Endometrial microvascular endothelial cells (primary cell): ENCODE data around the gene U2AF2. TPM values are rescaled to one million over a fixed set of nuclear protein-coding genes. Genes with fewer than 3 reads are reported as not detected.

Source experiments
- in situ Hi-C: cut with HindIII; loops from 2 replicates; pipeline ENCODE4 v1.10.0; 2017; ENCODE audit warnings: low sequenced_read_pairs, low pct_unique_long_range_greater_than_20kb; ENCODE audit errors: inconsistent ontology term
- total RNA-seq: library from RNA; depleted of rRNA; stranded (reverse); fragments of >200 nt; gene quantifications from one replicate; pipeline ENCODE4 v1.2.3, GENCODE V29; 2015; ENCODE audit errors: inconsistent ontology term

Gene U2AF2
- total RNA-seq, 1 donor from 2014 or later: 215 TPM

DNA sequence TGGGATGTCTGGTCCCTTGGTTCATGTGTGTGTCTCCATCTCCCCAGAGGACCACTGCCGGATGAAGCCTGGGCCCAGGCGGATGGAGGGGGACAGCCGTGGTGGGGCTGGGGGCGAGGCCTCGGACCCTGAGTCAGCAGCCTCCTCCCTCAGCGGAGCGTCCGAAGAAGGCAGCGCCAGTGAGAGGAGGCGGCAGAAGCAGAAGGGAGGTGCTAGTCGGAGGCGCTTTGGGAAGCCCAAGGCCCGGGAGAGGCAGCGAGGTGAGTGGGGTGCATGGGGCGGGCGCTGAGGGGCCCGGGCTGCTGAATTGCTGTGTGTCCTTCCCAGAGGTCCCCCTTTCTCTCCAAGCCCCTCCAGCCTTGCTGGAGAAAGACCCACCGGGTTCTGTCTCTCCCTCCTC lies 3.6 kb upstream of the U2AF2 start:
- in situ Hi-C loops: no loop called here

DNA sequence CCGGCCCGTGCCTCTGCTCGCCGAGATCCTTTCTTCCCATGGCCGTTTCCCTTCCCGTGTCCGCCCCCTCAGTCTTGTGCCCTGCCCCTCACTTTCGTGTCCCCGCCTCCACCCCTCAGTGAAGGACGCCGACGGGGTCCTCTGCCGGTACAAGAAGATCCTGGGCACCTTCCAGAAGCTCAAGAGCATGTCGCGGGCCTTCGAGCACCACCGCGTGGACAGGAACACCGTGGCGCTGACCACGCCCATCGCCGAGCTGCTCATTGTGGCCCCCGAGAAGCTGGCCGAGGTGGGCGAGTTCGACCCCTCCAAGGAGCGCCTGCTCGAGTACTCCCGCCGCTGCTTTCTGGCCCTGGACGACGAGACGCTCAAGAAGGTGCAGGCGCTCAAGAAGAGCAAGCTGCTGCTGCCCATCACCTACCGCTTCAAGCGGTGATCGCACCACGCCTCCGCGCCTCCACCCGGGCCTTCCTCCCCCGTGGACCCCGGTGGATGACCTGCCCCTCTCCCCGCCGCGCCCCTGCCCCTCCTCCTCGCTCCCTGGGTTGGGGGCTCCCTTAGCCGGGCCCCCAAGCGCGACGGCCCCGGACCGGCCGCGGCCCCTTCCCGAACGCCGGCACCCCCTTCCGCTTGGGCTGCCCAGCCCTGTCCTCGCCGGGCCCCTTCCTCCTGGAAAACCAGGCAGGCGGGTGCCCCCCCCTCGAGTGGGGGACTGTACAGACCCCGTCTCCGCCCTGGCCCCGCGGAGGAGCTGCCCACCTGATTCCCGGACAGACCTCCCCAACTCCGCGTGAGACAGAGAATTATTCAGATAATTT lies 2.3 kb upstream of the U2AF2 start:
- in situ Hi-C loops: no loop called here

DNA sequence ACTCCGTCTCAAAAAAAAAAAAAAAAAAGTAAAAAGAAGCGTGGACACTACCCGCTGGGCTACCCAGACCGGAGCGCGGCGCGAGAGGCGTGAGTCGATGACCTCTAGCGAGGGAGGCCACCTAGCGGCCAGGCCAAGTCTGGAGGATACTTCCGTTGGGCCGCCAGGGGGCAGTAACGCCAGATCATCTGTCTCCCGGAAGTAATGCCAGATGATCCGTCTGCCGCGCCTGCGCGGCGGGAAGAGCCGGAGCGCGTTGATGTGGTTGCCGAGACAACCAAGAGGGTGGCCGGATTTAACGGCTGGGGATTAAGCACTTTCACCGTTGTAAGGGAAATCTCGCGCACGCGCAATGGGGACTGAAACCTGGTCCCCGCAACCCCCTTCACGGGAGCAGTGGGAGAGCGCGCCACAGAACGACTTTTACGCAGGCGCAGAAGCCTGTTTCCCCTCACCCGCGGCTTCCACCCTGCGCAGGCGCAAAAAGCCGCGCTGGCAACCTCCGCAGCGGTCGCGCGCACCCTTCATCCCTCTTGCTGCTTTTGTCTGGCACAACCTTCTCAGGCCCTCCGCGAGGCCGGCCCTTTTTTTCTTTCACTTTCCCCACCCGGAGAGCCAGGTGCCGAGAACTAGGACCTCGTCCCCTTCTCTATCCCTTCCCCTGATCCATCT lies 1.0 kb upstream of the U2AF2 start:
- in situ Hi-C loops: no loop called here

DNA sequence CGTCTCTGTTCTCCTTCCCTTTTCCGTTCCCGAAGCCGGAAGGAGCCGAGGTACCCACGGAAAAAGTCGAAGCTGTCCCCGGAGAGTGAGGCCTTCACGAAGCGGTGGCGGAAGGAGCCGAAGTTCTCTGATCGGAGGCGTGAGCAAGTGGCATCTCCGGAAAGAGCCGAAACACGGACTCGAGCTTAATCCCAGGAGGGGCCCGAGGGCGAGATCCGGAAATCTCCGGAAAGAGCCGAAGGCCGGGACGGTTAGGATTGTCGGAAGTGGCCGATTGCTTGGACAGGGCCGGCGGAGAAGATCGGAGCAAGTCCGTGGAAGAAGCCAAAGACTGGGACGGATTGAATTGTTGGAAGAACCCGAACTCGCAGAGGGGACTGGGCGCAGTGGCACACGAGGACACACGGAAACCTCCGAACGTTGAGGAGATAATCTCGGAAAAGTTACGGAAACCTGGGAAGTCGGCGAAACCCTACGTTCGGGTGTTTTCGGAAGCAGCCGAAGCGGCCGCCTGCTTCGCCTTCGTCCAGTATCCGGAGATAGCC lies 440 bp upstream of the U2AF2 start:
- in situ Hi-C loops: no loop called here

DNA sequence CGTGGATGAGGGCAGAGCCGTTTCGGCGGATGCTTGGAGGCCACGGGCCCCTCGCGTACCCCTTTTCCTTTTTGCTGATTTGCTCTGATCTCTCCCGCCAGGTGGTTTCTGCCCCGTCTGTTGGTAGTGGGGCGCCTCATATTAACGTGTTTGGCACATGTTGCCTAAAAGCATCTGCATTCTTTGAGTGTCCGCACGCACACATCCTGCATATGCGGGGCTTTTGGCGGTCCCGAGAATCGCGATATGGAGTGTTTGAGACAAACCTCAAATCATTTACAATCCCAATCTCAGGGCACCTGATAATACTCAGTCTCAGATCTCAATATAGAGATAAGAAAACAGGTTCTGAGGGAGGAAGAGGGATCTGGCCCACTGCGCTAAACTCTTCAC lies 809 bp downstream of the U2AF2 start:
- in situ Hi-C loops: no loop called here

DNA sequence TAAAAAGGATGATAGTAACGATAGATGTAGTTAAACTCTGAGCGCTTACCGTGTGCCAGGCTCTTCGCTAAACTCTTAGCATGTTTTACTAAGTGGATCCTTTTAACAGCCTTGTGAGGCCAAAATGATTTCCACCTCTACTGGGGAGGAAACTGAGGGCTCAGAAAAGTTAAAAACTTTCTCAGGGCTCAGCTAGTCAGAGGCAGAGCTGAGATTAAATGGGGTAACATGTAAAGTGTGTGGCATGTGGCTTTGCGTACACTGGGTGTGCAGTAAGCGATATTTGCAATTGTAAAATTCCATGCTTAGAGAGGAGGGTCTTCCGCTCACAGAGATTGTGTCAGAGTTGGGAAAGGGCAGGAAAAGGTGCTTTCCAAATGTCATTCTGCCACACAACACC lies 1.7 kb downstream of the U2AF2 start:
- in situ Hi-C loops: no loop called here

DNA sequence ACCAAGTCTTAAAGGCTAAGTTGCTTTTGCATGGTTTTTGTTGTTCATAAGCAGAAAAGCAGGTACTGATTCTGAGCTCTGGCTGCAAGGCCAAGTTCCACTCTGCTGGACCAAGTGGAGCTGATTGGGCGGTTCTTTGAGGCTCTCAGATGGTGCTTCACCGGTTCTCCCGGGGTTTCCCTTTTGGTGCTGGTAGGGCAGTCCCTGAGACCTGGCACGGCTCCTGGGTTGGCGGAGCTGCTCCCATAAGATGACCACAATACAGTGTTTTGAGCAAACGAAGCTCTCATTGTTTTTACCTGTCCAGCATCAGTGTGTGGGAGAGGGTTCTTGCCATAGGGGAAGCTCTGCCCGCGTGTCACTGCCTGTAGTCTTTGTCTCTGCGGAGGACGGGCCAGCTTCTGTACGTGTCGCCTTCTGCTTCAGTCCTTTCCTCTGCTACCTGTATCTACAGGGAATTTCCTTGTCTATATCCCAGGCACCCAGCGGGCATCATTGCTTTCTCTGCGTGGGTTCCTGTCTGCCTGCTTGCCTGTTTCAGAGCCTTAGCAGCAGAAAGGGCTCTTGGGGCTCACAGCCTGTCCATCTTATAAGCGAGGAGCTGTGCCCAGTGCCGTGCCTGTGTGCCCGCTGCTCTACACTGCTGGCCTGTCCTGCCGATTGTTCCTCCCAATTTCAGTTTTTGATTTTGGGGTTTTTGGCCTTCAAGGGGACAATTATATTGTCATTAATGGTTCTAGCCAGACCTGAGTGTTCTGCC lies 2.3 kb downstream of the U2AF2 start:
- in situ Hi-C loops: no loop called here

DNA sequence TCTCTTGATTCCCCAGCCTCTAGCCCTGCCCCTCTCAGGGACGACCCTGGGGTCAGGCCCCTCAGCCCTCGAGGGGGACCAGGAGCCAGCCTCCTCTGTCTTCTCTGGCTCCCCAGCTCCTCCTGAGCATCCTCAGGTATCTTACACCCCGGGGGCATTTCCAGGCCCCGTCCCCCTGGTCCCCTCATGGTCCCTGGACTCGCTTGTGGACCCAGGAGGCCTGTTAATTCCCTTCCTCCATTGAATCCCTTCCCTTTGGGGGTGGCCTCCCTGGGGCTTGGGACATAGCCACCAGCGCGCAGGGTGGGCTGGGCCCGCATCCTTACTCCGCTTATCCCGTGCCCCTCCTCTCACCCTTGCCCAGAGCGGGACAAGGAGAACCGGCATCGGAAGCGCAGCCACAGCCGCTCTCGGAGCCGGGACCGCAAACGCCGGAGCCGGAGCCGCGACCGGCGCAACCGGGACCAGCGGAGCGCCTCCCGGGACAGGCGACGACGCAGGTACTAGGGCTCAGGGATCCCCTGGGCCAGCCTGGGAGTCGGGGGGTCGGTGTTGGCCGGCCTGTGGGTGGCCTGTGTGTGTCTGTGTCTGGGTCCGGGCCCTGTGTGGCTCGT lies 4.1 kb downstream of the U2AF2 start:
- in situ Hi-C loops: no loop called here

DNA sequence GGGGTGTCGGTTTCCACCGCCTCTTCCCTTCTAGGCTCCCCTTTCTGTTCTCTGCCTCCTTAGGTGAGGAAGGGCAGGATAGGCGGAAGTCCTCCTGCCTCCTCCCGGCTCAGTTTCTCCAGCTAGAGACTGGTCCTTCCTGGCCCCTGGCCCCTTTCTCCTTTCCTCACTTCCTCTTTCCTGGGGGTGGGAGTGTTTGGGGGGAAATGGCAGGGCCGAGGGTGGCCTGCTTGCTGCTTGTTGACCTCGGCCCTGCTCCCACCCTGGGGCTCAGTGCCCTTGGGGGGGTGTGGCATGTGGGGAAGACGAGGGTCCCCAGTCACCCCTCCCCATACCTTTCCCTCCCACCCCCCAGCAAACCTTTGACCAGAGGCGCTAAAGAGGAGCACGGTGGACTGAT lies 5.0 kb downstream of the U2AF2 start:
- in situ Hi-C loops: no loop called here

DNA sequence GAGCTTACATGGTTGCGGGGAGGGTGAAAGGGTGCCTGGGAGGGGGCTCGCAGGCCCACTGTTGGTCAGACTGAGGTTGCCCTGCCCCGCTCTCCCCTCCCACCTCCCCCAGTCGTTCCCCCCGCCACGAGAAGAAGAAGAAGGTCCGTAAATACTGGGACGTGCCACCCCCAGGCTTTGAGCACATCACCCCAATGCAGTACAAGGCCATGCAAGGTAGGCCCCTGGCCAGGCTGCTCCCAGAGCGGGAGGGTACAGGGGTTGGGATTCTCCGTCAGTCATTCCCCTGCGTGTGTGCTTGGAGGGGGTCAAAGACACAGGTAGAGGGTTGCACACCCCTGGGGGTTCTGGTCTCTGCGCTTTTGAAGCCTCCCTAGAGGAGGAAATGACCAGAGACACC lies 5.6 kb downstream of the U2AF2 start:
- in situ Hi-C loops: no loop called here

DNA sequence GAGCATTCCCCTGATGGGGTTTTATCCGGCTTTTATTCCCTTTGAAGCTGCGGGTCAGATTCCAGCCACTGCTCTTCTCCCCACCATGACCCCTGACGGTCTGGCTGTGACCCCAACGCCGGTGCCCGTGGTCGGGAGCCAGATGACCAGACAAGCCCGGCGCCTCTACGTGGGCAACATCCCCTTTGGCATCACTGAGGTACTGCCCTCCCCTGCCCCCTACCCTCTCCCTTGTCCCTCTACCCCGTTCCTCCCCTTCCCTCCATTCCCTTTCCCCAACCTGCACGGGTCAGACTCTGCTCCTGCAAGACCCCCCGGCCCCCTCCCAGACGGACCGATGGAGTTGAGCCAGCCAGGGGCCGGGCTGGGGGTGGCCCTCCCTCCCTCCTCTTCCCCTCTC lies 6.2 kb downstream of the U2AF2 start:
- in situ Hi-C loops: no loop called here

DNA sequence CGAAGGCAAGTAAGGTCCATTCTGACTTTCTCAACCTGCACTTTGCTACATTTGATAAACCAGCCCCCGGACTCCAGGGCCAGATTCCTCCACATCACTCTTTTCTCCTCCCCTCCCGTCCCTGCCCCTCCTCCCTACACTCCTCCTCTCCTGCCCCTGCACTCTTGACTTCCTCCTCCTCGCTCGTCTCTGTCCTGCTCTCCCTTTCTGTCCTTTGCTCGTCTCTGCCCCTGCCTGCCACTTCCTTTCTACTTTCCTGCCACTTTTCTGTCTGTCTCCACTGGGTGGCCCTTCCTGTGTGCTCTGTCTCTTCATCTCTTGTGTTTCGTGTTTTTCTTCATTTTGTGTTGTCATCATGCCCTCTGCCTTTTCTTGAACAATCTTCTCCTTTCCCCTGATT lies 7.0 kb downstream of the U2AF2 start:
- in situ Hi-C loops: no loop called here

DNA sequence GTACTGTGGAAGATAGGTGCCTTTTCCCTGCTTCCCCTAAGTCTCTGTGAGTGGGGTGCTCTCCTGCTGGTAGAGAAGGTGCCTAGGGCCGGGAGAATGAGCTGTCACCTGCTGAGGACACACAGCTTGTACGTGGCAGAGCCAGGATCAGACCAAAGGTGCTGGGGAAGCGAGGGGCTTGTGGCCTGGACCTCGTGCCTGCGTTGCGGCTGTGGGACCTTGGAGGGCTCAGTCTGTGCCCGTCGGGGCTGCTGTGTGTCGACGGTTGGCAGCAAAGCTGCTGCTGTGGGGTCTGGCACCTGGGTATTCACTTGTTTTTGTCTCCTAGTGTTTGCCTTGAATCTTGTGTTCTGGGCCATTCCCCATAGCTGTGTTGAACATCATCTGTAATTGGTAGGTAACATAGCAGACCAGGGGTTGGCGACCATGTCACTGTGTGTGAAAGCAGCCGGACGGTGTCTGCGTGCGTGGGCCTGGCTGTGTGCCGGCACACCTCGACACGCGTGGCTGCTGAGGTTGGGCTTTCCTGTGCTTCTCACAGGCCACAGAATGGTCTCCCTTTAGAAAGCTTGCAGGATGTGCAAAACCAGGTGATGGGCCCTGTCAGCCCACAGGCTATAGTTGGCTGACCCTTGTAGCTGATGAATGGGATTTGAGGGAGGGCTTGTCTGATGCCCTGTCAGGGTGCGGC lies 9.2 kb downstream of the U2AF2 start:
- in situ Hi-C loops: no loop called here

DNA sequence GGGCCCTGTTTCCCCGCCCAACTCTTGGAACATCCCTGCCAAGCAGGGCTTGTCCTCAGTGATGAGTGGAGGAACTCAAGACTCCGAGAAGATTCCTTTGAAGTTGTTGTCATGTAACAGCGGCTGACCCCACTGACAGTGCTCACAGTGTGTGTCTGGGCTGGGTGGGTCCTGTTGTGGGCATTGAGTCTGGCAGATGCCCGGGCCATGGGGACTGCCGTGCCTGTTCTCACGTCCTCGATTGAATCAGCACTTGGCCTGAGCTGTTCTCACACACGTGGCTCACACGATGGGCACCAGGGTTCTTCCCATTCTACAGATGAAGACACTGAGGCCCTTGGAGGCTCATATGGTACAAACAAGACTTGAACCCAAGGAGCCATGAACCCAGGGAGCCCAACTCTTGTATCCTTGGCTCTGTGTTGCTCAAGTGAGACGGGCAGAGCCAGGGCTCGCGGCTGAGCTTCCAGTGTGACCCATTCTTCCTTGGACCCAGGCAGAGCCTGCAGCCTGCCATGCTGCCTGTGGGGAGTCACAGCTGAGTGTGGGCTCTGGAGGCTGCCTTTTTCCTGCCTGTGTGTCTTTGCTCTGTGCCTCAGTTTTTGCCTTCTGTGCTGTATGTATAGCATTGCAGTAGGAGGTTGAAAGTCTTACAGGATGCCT lies 11.6 kb downstream of the U2AF2 start:
- in situ Hi-C loops: no loop called here

DNA sequence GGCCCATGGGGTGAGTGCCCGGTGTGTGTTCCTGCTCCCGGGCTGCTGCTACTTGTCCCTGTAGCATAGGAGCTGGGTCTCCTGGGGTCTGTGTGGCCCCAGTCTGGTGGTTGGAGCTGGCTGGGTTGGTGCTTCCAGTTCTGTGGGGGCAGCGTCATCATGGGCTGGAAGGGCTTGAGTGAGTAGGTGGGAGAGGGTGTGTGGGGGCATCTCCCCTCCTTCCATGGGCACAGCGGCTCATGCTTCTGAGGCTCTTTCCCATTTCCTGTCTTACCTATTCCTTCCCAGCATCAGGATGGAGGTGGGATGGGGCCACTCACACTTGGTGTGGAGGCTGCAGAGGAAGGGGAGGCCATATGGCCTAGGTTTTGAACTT lies 12.2 kb downstream of the U2AF2 start:
- in situ Hi-C loops: no loop called here

DNA sequence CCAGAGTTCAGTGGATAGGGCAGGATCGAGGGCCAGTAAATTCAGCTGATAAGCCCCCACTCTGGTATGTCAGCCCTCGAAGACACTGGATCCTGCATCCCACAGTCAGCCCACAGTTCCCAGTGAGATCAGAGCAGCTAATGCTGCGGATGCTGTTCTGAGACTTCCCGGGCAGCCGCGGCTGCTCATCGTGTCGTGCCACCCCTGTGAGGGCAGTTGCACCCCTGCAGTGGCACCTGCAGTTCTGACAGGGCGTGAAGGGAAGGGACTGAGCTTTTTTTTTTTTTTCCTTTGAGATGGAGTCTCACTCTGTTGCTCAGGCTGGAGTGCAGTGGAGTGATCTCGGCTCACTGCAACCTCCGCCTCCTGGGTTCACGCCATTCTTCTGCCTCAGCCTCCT lies 12.7 kb downstream of the U2AF2 start:
- in situ Hi-C loops: no loop called here

DNA sequence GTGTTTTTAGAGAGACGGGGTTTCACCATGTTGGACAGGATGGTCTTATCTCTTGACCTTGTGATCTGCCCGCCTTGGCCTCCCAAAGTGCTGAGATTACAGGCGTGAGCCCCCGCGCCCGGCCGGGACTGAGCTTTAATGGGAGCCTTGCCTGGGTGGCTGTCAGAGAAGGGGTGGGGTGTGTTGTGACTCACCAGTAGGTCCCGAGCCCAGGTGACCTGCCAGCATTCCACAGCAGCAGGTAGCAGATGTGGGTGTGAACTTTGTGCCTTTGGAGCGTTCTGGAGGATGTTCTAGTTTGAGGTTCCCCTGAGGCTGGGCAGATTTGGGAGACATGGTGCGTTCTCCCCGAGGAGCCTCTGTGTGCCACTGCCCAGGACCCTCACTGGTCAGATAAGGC lies 13.1 kb downstream of the U2AF2 start:
- in situ Hi-C loops: no loop called here

DNA sequence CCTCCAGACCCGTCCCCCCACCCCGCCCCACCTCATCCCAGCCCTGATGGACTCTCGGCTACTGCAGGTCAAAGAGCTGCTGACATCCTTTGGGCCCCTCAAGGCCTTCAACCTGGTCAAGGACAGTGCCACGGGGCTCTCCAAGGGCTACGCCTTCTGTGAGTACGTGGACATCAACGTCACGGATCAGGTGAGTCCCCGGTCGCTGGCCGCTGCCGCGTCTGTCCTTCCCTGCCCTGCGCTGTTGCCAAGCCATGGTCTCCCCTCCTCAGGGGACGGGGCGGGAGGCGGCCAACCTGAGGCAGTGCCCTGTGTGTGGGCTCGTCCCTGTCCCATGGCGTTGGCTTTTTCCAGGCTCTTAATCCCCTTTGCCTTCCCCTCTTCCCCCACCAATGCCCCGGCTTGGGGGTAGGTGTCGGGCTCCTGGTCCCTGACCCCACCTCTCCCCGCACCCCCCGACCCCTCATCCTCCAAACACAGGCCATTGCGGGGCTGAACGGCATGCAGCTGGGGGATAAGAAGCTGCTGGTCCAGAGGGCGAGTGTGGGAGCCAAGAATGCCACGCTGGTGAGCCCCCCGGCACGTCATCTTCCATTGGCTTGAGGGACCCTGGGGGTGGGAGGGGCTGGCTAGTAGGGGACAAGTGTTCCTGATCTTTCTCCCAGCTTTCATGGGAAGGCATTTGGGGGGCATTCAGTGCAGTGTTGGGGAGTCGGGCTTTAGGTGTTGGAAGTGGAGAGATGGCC lies 13.9 kb downstream of the U2AF2 start:
- in situ Hi-C loops: no loop called here
